ENCODE measurements around the gene FBXW7.

DNA sequence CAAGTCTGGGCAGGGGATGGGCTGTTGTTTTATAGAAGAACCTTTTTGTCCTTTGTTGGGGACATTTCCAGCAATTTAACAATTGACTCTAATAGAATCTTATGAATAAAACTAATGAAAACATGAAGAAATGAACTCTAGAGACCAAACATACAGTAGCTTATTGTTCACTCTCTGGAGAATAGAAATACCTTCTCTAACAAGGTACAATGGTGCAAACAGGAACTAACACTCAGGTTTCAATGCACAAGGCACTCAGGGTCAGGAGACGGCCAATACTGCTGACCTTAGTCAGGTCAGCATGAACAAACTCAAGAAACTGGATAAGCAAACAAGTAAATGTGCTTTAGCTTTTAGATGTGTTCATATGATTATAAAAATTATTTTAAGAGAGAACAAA lies 39.6 kb upstream of the FBXW7 start:
- TF ChIP-seq, protein P1, sequence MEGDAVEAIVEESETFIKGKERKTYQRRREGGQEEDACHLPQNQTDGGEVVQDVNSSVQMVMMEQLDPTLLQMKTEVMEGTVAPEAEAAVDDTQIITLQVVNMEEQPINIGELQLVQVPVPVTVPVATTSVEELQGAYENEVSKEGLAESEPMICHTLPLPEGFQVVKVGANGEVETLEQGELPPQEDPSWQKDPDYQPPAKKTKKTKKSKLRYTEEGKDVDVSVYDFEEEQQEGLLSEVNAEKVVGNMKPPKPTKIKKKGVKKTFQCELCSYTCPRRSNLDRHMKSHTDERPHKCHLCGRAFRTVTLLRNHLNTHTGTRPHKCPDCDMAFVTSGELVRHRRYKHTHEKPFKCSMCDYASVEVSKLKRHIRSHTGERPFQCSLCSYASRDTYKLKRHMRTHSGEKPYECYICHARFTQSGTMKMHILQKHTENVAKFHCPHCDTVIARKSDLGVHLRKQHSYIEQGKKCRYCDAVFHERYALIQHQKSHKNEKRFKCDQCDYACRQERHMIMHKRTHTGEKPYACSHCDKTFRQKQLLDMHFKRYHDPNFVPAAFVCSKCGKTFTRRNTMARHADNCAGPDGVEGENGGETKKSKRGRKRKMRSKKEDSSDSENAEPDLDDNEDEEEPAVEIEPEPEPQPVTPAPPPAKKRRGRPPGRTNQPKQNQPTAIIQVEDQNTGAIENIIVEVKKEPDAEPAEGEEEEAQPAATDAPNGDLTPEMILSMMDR (IDR thresholded peaks at IDR 0.05): no peak
- TF ChIP-seq POLR2A (IDR thresholded peaks at IDR 0.05): no peak

Measured in lower leg skin (tissue), 3 donors.